Prostate gland (tissue), 2 donors: ENCODE data around the gene RNPC3.

Experiments
- CTCF ChIP-seq, 4 experiments: fragments of 200-600 bp in 2 of 4; fragments of 450-650 bp in 2 of 4; sonication (generic) in 2 of 4; IDR thresholded peaks; 1 replicate in 3 of 4; 2 replicates in 1 of 4; pipeline ENCODE4 v1.5.1; 2016 to 2019; ENCODE audit warnings: antibody characterized with exemption in 4 of 4, mild to moderate bottlenecking in 2 of 4, moderate library complexity in 2 of 4
- POLR2A ChIP-seq: fragments of 450-650 bp; IDR thresholded peaks from one replicate; pipeline ENCODE4 v1.6.1; 2016; ENCODE audit warnings: antibody characterized with exemption, mild to moderate bottlenecking
- POLR2AphosphoS5 ChIP-seq: sonication (generic); formaldehyde crosslinking; IDR thresholded peaks from one replicate; pipeline ENCODE4 v1.6.1; 2017; ENCODE audit warnings: antibody characterized with exemption

- TF ChIP-seq POLR2AphosphoS5 = no peak
- TF ChIP-seq CTCF (IDR thresholded peaks at IDR 0.05) = no peak
- TF ChIP-seq POLR2A = no peak
Measured at GRCh38 chr1:103582464-103582863, 57.0 kb downstream of the RNPC3 start.
